HG03378 (cell line): ENCODE measurements around the gene ZNF391.
"Not testable (repeated sequence)": the region's sequence is repeated elsewhere in the genome, so short reads cannot be mapped to it uniquely, and the experiment has no call there.

Experiments
- ATAC-seq: cut with Tn5 transposase; IDR thresholded peaks from one replicate; pipeline ENCODE4 v1.9.1; 2021; ENCODE audit warnings: mild to moderate bottlenecking, moderate library complexity; ENCODE audit not compliant: unreplicated experiment

Gene ZNF391

GRCh38 chr6:27419363-27419762, 30.8 kb downstream of the ZNF391 start:
- ATAC-seq, result no peak

- ATAC-seq, result no peak
Measured at GRCh38 chr6:27422651-27423332, 34.2 kb downstream of the ZNF391 start.

- ATAC-seq, result not testable (repeated sequence)
Measured at GRCh38 chr6:27424851-27425250, 36.3 kb downstream of the ZNF391 start.

GRCh38 chr6:27426045-27426620, 37.6 kb downstream of the ZNF391 start:
- ATAC-seq, result no peak

- ATAC-seq, result no peak
Measured at GRCh38 chr6:27428502-27428901, 39.9 kb downstream of the ZNF391 start.

- ATAC-seq, result no peak
Measured at GRCh38 chr6:27428966-27429365, 40.4 kb downstream of the ZNF391 start.

GRCh38 chr6:27433714-27434113, 45.2 kb downstream of the ZNF391 start:
- ATAC-seq, result no peak

GRCh38 chr6:27439371-27439770, 50.8 kb downstream of the ZNF391 start:
- no peak for ATAC-seq

- ATAC-seq, result no peak
Measured at GRCh38 chr6:27441001-27441400, 52.4 kb downstream of the ZNF391 start.

- no peak for ATAC-seq
Measured at GRCh38 chr6:27442932-27443331, 54.4 kb downstream of the ZNF391 start.

- ATAC-seq, result no peak
Measured at GRCh38 chr6:27448456-27448855, 59.9 kb downstream of the ZNF391 start.

- ATAC-seq, result no peak
Measured at GRCh38 chr6:27451660-27452390, 63.3 kb downstream of the ZNF391 start.

GRCh38 chr6:27452496-27452897, 63.9 kb downstream of the ZNF391 start:
- ATAC-seq, result no peak
